Activated T-cell treated with anti-CD3 and anti-CD28 coated beads, Interleukin-2, amount 50 U/mL, for 72 hours (primary cell): ENCODE results near the gene AFAP1L1. TPM values are rescaled to one million over a fixed set of nuclear protein-coding genes. Genes with fewer than 3 reads are reported as not detected.

Source experiments
- ATAC-seq, 2 donors: fragments of 150-1000 bp; cut with Tn5 transposase; replicated peaks in 1 of 2; 2 replicates each; pipeline ENCODE4 v1.10.0; 2021; ENCODE audit warnings: moderate library complexity in 2 of 2, mild to moderate bottlenecking in 1 of 2
- DNase-seq, 2 donors: peaks; one replicate each; pipeline ENCODE4 v3.0.0; 2021 to 2022; ENCODE audit warnings: mixed read lengths in 1 of 2
- H3K27ac Mint-ChIP-seq: one replicate; pipeline ENCODE4 v1.8.0; 2022; ENCODE audit warnings: mild to moderate bottlenecking, moderate library complexity, mixed read lengths
- H3K27me3 Mint-ChIP-seq: one replicate; pipeline ENCODE4 v1.8.0; 2022; ENCODE audit warnings: low read depth, mixed read lengths
- H3K36me3 Mint-ChIP-seq, 2 donors: one replicate each; pipeline ENCODE4 v1.8.0; 2022; ENCODE audit warnings: mixed read lengths in 2 of 2, mild to moderate bottlenecking in 1 of 2; ENCODE audit not compliant: insufficient read depth in 2 of 2
- H3K4me1 Mint-ChIP-seq: one replicate; pipeline ENCODE4 v1.8.0; 2022; ENCODE audit warnings: low read depth, mixed read lengths
- H3K4me3 Mint-ChIP-seq, 2 donors: one replicate each; pipeline ENCODE4 v1.8.0; 2022; ENCODE audit warnings: mild to moderate bottlenecking in 2 of 2, mixed read lengths in 2 of 2, moderate library complexity in 2 of 2
- H3K9me3 Mint-ChIP-seq, 2 donors: one replicate each; pipeline ENCODE4 v1.8.0; 2022; ENCODE audit warnings: mixed read lengths in 2 of 2
- total RNA-seq, 2 donors: library from RNA; stranded (reverse); gene quantifications; one replicate each; pipeline ENCODE4 v1.2.3, GENCODE V29; 2022

The AFAP1L1 gene
- total RNA-seq, 2 donors from 2014 or later = 0.12 to 0.17 TPM

DNA sequence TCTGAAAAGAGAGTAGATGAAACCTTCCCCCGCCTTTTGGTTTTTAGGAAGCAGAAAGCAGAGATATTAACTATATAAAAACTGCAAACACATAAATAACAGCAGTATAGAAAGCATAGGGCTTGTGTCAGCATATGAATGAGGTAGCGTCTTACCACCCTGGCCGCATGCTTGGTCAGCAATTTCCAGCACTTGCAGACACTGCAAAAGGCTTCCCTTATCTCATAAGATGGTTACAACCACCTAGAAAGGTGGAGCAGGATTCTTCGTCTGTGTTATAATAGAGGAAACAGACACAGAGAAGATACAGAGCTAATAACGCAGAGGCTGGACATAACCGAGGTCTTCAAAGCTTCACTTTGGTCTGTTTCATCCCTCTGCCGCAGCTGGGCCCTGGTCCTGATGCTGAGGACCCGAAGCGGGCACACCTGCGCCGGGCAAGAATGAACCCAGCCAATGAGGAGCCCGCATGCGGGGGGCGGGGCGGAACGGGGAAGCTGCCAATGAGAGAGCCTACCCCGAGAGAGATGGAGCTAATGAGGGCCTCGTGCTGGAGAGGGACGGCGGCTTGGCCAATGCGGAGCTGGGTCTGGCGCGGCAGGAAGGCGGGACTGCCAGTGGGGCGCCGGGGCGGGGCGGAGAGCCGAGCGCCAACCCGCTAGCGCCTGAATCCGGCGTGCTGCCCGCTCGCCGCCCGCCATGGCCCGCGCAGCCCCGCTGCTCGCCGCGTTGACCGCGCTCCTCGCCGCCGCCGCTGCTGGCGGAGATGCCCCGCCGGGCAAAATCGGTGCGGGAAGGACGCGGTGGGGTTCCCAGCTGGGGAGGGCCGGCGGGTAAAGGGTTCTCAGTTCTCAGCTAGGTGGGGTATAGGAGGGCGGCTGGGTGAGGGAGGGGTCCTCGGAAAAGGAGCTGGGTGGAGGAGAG, 86.0 kb downstream of the AFAP1L1 start, which contains the start of gene PCYOX1L:
Gene PCYOX1L, plus strand, starts transcription at position 677 of the 924 bp plus-strand sequence. Its CDS starts 23 bp downstream, at position 700.
- H3K9me3 Mint-ChIP-seq = no peaks in the 10 kb centered on the region
- peak within 1 kb of the TSS; percentile 90 for H3K27ac Mint-ChIP-seq
- peaks cover 74% of the 10 kb centered on the region for H3K4me1 Mint-ChIP-seq
- peak within 1 kb of the TSS; percentile 86 to 94 for H3K4me3 Mint-ChIP-seq
- H3K36me3 Mint-ChIP-seq = peaks cover 11 to 20% of the 10 kb centered on the region in 2 donors
- DNase-seq = peak; percentile 96 to 97
- H3K27me3 Mint-ChIP-seq = no peaks in the 10 kb centered on the region
- ATAC-seq = peak; percentile 94 to 97

DNA sequence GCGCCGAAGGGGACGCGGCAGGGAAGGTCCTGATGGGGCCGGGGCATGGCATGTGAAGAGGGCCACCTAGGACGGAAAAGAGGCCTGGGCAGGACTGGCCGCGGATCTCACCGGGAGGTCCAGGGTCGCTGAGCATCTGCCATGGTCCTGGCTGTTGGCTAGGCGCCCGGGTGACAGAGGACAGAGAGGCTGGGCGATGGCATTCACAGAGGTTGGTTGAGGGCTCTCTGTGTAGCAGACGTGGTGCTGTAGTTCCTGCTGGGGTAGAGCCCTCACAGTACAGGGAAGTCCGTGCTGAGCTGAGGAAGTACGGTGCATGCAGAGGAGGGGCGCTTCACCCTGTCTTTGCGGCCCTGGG, 86.6 kb downstream of the AFAP1L1 start:
- Mint-ChIP-seq H3K27me3 (no peaks in the 10 kb centered on the region), H3K27ac (peak overlapping the region; percentile 89)

DNA sequence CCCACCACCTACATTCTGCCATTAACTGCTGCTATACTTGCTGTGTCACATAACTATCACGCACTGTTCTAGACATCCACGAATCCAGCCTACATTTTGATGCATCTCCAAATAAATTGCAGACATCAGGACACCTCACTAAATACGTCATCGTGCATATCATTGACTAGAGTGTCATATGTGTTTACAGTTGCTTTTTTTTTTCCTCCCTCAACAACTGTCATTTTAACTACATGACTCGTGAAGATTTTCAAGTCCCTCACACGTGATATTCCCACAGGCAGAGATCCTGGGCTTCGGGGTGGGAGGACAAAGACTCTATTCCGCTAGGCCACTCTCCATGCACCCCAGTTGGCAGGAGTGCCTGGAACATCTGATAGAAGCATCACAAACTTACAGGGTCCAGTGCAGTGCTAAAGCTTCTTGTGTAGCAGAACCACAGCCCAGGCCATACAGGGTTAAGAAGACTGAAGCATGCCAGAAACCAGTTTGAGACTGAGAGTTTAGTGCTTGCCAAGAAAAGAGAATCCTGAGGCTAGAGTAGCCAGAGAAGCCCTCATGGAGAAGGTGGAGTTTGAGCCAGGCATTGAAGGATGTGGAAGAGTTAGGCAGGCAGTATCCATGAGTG, 87.3 kb downstream of the AFAP1L1 start:
- H3K27me3 Mint-ChIP-seq = no peaks in the 10 kb centered on the region
- H3K9me3 Mint-ChIP-seq = no peaks in the 10 kb centered on the region
- ATAC-seq = no peak

More for the DNA sequence above, 86.6 kb downstream of the AFAP1L1 start:
- Mint-ChIP-seq H3K36me3 (peaks cover 11 to 20% of the 10 kb centered on the region in 2 donors), H3K4me3 (peak overlapping the region; percentile 86 to 94), H3K9me3 (no peaks in the 10 kb centered on the region), H3K4me1 (peaks cover 70% of the 10 kb centered on the region)
- peak in 1 of 2 donors; percentile 36 for DNase-seq
- ATAC-seq = peak; percentile 4 to 8

DNA sequence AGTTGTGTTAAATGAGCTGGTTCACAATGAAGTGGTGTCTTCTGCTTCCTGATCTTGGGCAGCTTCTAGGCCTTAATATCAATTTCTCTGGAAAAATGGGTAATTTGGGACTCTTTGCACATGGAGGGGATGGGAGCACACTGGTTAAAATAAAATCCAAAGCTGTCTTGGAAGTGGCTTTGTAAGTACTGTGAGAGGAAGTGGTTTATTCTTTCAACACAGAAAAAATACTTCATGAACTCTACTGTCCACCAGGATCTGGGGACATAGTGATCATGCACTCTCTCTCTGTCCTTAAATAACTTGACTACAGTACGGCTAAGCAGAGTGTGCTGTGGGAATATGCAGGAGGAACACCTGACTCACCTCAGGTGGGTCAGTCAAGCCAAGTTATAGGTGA, 88.6 kb downstream of the AFAP1L1 start:
- Mint-ChIP-seq H3K4me3 (peak overlapping the region in 1 of 2 donors; percentile 13), H3K4me1 (peaks cover 52% of the 10 kb centered on the region)
- ATAC-seq = no peak

More for the DNA sequence above, 87.3 kb downstream of the AFAP1L1 start:
- Mint-ChIP-seq H3K36me3 (peaks cover 9 to 17% of the 10 kb centered on the region in 2 donors), H3K4me3 (peak overlapping the region; percentile 86 to 94), H3K4me1 (peaks cover 65% of the 10 kb centered on the region), H3K27ac (peak overlapping the region; percentile 89)
- no peak for DNase-seq

DNA sequence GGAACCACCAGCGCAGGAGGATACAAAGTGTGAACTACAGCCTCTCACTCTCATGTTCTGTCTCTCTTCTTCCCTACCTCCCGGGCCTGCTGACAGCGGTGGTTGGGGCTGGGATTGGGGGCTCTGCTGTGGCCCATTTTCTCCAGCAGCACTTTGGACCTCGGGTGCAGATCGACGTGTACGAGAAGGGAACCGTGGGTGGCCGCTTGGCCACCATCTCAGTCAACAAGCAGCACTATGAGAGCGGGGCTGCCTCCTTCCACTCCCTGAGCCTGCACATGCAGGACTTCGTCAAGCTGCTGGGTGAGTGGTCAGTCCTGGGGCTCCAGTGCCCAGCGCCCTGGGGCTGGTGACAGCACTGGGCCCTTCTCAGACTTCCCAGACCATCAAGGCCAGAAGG, 90.9 kb downstream of the AFAP1L1 start:
- Mint-ChIP-seq H3K9me3 (no peaks in the 10 kb centered on the region), H3K27ac (no peak overlapping the region), H3K36me3 (no peaks in the 10 kb centered on the region), H3K4me1 (peaks cover 30% of the 10 kb centered on the region), H3K4me3 (no peak overlapping the region), H3K27me3 (no peaks in the 10 kb centered on the region)
- no peak for DNase-seq
- no peak for ATAC-seq

More for the DNA sequence above, 88.6 kb downstream of the AFAP1L1 start:
- DNase-seq = no peak
- H3K27me3 Mint-ChIP-seq = no peaks in the 10 kb centered on the region
- H3K9me3 Mint-ChIP-seq = no peaks in the 10 kb centered on the region
- H3K27ac Mint-ChIP-seq = peak overlapping the region; percentile 82
- peaks cover 3 to 5% of the 10 kb centered on the region in 2 donors for H3K36me3 Mint-ChIP-seq

DNA sequence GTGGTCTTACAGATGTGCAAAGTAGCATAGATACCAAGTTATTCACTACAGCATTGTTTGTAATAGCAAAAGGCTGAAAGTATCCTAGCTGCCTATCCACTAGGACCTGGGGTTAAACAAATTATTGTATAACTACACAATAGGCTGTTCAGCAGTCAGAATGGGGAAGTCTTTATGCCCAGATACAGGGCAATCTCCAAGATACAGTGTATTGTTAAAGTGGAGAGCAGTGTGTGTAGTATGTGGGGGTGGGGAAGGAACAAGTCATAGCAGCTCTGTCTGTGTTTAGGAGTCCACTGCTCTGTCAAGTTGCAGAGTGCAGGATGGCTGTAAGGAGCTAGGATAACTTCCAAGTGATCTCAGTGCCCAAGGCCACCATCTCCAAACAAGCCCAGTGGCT, 91.7 kb downstream of the AFAP1L1 start:
- peaks cover 28% of the 10 kb centered on the region for H3K4me1 Mint-ChIP-seq
- ATAC-seq = no peak
- H3K27me3 Mint-ChIP-seq = no peaks in the 10 kb centered on the region
- no peaks in the 10 kb centered on the region for H3K9me3 Mint-ChIP-seq
- H3K4me3 Mint-ChIP-seq = no peak overlapping the region
- no peak overlapping the region for H3K27ac Mint-ChIP-seq
- no peak for DNase-seq
- H3K36me3 Mint-ChIP-seq = no peaks in the 10 kb centered on the region

DNA sequence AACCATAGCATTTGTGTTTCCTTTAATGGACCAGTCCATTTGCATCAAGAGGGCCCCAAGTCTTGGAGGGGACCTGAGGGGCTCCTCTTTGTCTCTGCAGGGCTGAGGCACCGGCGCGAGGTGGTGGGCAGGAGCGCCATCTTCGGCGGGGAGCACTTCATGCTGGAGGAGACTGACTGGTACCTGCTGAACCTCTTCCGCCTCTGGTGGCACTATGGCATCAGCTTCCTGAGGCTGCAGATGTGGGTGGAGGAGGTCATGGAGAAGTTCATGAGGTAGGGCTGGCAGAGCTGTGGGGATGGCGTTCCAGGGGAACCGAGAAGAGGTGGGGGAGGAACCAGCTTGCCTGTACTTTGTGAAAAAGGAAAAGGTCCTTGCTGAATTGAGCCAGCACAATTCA, 92.3 kb downstream of the AFAP1L1 start:
- Mint-ChIP-seq H3K27ac (no peak overlapping the region), H3K9me3 (no peaks in the 10 kb centered on the region), H3K27me3 (no peaks in the 10 kb centered on the region), H3K36me3 (no peaks in the 10 kb centered on the region), H3K4me3 (no peak overlapping the region), H3K4me1 (peaks cover 22% of the 10 kb centered on the region)
- no peak for ATAC-seq
- DNase-seq = no peak

DNA sequence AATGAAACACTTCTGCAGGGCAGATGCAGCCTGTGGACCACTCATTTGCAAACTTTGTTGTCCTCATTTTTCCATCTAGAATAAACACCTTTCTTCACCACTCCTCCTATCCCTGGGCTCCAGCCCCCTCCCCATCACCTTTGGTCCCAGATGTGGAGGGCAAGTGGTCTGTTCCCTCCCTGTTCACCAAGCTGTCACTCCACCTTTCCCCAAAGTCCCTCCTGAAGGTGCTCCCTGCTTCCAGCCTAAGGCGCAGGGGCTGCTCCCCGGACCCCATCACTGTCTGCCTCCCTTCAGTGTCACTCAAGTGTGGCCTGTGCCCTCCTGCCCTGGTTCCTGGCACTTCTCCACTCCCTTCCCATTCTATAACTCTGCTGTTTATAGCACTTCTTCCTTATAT, 93.1 kb downstream of the AFAP1L1 start:
- H3K27ac Mint-ChIP-seq = no peak overlapping the region
- DNase-seq = no peak
- no peaks in the 10 kb centered on the region for H3K9me3 Mint-ChIP-seq
- no peaks in the 10 kb centered on the region for H3K36me3 Mint-ChIP-seq
- H3K4me3 Mint-ChIP-seq = no peak overlapping the region
- ATAC-seq = no peak
- H3K27me3 Mint-ChIP-seq = no peaks in the 10 kb centered on the region
- peaks cover 14% of the 10 kb centered on the region for H3K4me1 Mint-ChIP-seq

DNA sequence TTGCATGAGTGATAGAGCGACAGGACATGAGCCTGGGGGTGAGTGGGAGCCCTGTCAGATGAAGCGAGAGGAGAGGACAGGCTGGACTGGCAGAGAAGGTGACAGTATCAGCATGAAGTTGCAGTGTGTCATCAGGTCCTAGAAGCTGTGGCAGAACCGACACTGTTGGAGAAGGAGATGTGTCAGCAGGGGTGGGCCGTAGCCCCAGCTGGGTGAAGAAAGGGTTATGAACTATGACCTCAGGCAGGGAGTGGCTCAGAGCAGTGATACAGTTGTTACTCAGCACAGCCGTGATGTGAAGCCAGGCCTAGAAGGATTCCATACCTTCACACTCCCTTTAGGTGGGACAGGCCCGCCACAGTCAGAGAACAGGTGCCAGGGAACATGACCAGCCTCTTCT, 93.8 kb downstream of the AFAP1L1 start:
- no peaks in the 10 kb centered on the region for H3K36me3 Mint-ChIP-seq
- peaks cover 7% of the 10 kb centered on the region for H3K4me1 Mint-ChIP-seq
- no peak overlapping the region for H3K4me3 Mint-ChIP-seq
- DNase-seq (no peak), ATAC-seq (peak; percentile 64 to 68)
- H3K27ac Mint-ChIP-seq = no peak overlapping the region
- no peaks in the 10 kb centered on the region for H3K9me3 Mint-ChIP-seq
- H3K27me3 Mint-ChIP-seq = no peaks in the 10 kb centered on the region

DNA sequence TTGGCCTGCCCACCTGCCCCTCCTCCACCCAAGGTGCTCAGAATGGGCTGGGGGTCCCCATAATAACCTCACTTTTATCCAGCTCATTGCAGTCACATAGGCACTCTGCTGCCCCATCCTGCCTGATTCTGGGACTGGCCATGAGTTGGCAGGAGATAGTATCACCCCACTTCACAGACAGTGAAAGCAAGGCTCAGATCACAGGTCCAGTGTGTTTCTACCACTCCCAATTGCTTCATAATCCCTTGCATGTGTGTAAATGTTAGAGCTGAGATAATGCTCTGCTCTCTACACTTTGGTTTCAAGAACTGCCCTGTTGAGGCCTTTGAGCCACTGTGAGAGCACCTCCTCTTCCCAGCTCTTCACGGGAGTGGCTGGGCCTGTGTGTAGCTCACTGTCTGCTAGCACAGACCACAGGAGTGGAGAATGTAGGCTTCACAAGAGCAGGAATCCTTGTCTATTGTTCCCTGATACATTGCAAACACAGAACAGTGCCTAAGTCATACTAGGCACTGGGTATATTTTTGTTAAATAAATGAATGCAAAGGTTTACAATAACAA, 94.6 kb downstream of the AFAP1L1 start:
- no peak for DNase-seq

DNA sequence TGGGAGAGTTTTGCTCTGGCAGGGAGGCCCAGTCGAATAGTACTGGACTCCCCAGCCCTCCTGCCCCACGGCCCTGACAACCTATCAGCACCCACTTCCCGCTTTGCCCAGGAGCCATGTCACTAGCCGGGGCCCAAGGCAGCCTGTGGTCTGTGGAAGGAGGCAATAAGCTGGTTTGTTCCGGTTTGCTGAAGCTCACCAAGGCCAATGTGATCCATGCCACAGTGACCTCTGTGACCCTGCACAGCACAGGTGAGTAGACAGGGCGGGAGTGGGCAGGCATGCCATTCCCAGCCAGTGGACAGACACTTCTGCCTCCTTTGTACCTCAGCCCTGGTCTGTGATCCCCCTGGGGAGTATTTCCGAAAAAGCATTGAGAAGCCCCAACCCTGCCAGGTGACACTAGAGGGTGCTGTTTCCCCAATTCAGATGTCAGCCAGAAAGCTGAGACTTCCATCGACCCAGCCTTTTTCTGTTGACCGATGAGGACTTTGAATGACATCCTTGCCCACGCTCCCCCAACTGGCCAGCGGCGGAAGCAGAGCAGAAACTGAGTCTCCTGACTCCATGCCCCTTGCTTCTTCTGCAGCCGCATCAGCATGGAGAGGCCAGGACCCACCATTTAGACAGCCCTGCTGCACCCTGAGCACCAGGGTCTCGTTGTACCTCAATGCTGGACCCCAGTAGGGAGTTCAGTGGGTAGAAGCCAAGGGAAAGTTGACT, 95.8 kb downstream of the AFAP1L1 start:
- Mint-ChIP-seq H3K4me1 (no peaks in the 10 kb centered on the region), H3K9me3 (no peaks in the 10 kb centered on the region), H3K4me3 (no peak overlapping the region), H3K27ac (no peak overlapping the region), H3K36me3 (no peaks in the 10 kb centered on the region), H3K27me3 (no peaks in the 10 kb centered on the region)
- DNase-seq (peak; percentile 58), ATAC-seq (peak; percentile 58 to 61)

More for the DNA sequence above, 94.6 kb downstream of the AFAP1L1 start:
- no peaks in the 10 kb centered on the region for H3K27me3 Mint-ChIP-seq
- H3K27ac Mint-ChIP-seq = no peak overlapping the region
- H3K4me1 Mint-ChIP-seq = no peaks in the 10 kb centered on the region
- H3K36me3 Mint-ChIP-seq = no peaks in the 10 kb centered on the region
- H3K9me3 Mint-ChIP-seq = no peaks in the 10 kb centered on the region
- H3K4me3 Mint-ChIP-seq = no peak overlapping the region
- ATAC-seq = no peak

DNA sequence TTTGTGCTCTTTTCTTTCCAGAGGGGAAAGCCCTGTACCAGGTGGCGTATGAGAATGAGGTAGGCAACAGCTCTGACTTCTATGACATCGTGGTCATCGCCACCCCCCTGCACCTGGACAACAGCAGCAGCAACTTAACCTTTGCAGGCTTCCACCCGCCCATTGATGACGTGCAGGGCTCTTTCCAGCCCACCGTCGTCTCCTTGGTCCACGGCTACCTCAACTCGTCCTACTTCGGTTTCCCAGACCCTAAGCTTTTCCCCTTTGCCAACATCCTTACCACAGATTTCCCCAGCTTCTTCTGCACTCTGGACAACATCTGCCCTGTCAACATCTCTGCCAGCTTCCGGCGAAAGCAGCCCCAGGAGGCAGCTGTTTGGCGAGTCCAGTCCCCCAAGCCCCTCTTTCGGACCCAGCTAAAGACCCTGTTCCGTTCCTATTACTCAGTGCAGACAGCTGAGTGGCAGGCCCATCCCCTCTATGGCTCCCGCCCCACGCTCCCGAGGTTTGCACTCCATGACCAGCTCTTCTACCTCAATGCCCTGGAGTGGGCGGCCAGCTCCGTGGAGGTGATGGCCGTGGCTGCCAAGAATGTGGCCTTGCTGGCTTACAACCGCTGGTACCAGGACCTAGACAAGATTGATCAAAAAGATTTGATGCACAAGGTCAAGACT, 96.5 kb downstream of the AFAP1L1 start:
- H3K4me3 Mint-ChIP-seq = no peak overlapping the region
- H3K27me3 Mint-ChIP-seq = no peaks in the 10 kb centered on the region
- ATAC-seq (no peak), DNase-seq (no peak)
- H3K9me3 Mint-ChIP-seq = no peaks in the 10 kb centered on the region
- H3K4me1 Mint-ChIP-seq = no peaks in the 10 kb centered on the region
- H3K27ac Mint-ChIP-seq = no peak overlapping the region
- no peaks in the 10 kb centered on the region for H3K36me3 Mint-ChIP-seq
